IPS DF 4.7 (cell line): ENCODE data around the gene CIAO2B.
"Not testable (repeated sequence)": the region's sequence is repeated elsewhere in the genome, so short reads cannot be mapped to it uniquely, and the experiment has no call there.

Source experiments
- DNase-seq: peaks from one replicate; pipeline ENCODE4 v3.0.0-alpha.2; 2013; ENCODE audit warnings: low spot score; ENCODE audit errors: extremely low read depth

Gene CIAO2B

DNA sequence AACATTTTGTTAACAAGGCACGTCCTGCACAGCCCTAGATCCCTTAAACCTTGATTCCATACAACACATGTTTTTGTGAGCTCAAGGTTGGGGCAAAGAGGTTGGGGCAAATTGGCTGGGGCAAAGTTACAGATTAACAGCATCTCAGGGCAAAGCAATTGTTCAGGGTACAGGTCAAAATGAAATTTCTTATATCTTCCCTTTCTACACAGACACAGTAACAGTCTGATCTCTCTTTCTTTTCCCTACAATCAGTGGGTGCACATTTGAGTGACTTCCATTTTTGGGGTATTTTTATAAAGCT is 21.9 kb upstream of the CIAO2B start:
- not testable (repeated sequence) for DNase-seq

DNA sequence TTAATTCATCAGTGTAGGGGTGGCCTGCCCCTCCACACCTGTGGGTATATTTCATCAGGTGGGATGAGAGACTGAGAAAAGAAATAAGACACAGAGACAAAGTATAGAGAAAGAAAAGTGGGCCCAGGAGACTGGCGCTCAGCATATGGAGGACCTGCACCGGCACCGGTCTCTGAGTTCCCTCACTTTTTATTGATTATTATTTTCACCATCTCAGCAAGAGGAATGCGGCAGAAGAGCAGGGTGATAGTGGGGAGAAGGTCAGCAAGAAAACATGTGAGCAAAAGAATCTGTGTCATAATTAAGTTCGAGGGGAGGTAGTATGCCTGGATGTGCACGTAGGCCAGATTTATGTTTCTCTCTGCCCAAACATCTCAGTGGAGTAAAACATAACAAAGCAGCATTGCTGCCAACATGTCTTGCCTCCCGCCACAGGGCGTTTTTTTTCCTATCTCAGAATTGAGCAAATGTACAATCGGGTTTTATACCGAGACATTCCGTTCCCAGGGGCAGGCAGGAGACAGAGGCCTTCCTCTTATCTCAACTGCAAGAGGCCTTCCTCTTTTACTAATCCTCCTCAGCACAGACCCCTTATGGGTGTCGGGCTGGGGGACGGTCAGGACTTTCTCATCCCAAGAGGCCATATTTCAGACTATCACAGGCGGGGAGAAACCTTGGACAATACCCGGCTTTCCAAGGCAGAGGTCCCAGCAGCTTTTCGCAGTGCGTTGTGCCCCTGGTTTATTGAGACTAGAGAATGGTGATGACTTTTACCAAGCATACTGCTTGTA is 21.4 kb upstream of the CIAO2B start:
- DNase-seq = not testable (repeated sequence)

DNA sequence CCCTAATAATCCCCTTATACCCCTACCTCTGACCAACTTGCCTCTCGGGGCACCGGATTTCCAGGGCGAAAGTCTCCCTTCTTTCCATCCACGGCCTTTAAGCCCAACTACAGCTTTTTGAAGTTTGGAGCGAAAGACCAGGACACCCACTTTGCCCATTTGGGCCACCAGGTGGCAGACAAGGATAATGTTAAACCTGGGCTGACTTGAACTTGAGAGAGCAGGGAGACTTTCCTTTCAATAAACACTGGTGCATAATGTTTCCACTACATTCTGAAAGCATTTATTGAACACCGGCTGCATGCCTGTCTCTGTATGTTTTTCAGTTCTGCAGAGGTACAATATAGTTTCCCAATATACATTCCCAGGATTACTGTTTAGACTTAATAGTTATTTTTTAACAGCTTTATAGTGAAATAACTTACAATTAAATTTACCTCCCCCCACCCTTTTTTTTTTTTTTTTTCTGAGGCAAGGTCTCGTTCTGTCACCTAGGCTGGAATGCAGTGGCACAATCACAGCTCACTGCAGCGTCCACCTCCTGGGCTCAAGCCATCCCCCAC is 20.0 kb upstream of the CIAO2B start:
- peak; percentile 41 for DNase-seq

DNA sequence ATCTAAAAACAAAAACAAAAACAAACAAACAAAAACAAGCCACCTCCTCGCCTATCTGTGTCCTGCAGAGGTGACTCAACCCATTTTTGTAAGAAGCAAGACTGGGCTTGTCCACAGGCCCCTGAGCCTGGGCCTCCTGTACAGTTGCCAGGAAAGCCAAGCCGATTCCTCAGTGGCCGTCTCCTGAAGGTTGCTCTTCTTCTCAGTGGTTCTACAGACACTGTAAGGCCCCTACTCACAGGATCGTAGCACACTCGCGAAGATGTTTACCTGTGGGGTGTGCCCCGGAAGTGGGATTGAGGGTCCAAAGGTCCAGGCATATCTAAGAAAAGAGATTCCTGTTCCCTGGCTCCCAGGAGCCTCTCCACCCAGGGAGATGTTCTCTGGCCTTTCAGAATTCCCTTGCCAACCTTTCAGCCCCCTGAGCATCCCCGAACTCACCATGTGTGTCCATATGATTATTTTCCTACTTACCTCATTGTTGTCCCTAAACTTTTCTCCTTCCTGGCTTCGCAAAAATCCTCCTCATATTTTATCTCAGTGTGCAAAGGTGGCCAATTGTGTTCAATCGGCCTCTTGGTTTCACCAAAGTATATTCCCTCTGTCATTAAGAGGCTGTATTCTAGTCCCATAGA is 19.4 kb upstream of the CIAO2B start:
- DNase-seq = no peak

DNA sequence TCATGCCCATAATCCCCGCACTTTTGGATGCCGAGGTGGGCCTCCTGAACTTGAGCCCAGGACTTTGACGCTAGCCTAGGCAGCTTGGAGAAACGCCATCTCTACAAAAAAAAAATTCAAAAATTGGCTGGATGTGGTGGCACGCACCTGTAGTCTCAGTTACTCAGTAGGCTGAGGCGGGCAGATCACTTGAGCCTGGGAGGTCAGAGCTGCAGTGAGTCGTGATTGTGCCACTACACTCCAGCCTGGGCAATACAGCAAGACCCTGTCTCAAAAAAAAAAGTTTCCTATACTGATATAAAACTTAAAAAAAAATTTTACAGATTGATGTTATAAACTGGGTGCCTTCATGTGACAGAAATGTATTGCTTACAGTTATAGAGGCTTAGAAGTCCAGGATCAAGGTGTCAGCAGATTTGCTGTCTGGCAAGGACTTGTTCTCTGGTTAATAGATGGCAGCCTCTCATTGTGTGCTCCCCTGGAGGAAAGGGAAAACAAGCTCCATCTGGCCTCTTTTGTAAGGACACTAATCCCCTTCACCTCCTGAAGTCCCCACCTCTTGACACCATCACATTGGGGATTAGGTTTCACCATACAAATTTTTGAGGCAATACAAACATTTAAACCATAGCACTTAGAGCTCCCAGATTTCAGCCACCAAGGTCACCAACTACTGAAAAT is 18.4 kb upstream of the CIAO2B start:
- no peak for DNase-seq

DNA sequence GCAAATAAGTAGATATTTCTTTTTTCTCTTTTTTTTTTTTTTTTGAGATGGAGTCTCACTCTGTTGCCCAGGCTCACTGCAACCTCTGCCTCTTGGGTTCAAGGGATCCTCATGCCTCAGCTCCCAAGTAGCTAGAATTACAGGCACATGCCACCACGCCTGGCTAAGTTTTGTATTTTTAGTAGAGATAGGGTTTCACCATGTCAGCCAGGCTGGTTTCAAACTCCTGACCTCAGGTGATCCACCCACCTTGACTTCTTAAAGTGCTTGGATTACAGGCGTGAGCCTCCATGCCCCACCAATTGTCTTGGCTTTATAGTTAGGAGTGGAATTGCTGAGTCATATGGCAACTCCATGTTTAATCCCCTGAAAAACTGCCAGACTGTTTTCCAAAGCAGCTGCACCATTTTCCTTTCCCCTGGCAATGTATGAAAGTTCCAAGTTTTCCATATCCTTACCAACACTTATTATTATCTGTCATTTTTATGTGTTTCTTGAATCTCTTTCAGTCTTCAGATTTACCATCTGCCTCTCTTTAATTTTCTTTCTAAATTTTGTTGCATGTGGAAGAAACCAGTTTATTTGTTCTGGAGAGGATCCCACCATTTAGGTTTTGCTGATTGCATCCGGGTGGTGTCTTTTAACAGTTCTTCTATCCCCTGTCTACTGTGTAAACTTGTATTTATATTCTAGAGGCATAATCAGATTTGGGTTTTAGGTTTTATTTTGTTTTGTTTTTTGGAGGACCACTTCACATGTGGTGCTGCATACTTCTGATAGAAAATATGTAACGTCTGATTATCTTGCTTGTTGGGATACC is 17.0 kb upstream of the CIAO2B start:
- DNase-seq = no peak

DNA sequence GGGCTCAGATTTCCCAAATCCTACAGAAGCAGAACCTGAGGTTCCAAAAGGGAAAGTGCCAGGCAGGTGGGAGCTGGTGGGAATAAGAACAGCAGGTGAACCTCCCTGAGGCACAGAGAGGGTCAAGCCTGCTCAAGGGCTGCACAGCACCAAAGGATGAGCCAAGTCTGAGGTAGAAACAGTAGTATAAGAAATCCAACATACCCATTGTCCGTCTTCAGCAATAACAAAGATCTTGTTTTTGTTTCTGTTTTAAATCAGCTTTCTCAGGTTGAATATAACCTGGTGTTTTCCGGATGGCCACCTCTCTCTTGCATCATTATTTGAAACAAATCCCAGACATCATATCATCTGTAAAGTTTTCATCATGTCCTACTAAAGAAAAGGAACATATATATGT is 16.2 kb upstream of the CIAO2B start:
- no peak for DNase-seq

DNA sequence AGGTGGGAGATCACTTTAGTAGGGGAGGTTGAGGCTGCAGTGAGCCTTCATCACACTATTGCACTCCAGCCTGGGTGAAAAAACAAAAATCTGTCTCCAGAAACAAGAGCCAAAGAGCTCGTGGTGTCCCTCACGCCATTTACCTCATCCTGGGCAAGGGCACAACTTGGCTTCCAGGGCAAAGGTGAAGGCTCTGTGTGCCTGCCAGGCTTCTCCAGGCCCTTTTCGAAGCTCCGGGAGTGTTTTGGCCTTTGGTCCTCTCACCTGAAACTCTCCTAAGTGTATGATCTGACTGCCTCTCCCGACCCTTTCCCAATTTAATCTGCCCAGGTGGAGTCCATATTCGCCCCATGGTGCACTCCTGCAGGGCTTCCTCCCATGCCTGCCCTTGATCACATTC is 15.3 kb upstream of the CIAO2B start:
- DNase-seq = no peak

DNA sequence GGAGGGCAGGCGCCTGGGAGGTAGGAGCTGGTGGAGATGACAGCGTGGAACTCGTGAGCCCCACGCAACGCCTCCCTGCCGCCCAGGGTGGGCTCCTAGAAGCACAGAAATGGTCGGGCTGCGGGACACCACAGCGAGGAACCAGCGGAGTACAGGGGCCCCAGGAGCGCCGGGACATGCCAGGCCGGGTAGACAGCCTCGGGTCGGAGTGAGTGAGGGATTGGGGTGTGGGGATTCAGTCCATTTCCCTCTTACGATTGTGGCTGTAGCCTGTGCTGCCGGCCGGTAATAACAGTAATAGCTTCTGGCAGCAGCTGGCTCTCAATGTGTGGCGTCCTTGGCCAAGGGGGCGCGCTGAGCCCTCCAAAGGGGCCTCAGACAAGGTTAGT is 14.6 kb upstream of the CIAO2B start:
- DNase-seq = no peak

DNA sequence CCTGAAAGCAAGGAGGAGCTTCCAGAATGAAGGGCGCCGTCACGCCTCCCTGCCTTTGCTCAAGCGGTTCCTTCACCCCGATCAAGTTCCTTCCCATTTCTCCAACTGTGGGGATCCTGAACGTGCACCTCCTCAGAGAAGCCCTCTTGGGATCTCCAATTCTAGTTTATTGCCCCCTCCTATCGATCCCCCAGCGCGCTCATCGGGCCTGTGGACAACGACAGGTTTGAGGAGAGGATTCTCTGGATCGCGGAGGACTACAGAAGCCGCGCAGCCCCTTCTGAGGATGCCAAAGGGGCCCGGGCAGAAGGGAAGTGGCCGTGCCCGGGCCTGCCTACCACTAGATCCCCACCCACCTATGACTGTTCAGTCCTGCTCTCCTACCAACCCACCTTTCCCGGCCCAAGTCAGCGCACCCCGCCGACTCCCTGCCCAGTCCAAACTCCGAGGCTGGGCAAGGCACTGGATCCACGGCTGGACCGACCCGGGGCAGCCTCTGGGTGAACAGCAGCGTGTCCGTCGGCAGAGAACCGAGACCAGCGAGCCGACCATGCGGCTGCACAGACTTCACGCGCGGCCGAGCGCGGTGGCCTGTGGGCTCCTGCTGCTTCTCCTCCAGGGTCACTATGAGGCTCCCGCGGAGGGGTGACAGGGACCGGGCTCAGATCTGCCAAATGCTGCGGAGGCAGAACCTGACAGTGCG is 14.1 kb upstream of the CIAO2B start:
- DNase-seq = no peak

DNA sequence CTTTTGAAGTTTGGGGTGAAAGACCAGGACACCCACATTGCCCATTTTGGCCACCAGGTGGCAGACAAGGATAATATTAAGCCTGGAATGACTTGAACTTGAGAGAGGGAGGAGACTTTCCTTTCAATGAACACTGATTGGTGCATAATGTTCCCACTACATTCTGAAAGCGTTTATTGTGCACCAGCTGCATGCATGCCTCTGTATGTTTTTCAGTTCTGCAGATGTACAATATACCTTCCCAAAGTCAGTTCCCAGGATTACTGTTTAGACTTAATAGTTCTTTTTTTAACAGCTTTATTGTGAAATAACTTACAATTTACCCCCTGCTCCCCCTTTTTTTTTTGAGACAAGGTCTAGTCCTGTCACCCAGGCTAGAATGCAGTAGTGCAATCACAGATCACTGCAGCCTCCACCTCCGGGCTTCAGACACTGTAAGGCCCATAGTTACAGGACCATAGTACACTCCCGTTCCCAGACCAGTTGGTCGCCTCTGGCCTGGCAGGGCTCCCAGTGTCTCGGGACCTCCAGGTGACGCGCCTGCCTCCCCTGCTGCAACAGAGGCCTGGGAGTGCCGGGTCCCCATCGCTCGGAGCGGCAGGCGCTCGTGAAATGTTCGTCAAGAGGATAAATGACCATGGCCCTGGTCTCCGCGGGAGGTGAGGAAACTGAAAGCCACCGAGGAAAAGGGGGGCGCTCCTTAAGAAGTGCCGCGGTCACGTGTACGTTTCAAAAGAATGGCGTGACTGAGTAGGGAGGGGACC is 13.3 kb upstream of the CIAO2B start:
- peak; percentile 69 for DNase-seq

DNA sequence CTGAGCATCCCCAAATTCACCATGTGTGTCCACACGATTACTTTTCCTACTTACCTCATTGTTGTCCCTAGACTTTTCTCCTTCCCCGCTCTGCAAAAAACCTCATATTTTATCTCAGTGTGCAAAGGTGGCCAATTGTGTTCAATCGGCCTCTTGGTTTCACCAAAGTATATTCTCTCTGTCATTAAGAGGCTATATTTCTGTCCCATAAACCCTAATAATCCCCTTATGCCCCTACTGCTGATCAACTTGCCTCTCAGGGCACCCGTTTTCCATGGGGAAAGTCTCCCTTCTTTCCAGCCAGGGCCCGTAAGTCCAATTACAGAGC is 12.7 kb upstream of the CIAO2B start:
- DNase-seq = no peak

DNA sequence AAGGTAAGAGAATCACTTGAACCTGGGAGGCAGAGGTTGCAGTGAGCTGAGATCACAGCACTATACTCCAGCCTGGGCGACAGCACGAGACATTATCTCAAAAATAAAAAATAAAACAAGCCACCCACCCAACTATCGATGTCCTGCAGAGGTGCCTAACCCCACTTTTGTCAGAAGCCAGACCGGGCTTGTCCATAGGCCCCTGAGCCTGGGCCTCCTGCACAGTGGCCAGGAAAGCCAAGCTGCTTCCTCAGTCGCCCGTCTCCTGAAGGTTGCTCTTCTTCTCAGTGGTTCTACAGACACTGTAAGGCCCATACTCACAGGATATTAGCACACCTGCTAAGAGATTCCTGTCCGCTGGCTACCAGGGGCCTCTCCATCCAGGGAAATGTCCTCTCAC is 12.3 kb upstream of the CIAO2B start:
- DNase-seq = no peak

DNA sequence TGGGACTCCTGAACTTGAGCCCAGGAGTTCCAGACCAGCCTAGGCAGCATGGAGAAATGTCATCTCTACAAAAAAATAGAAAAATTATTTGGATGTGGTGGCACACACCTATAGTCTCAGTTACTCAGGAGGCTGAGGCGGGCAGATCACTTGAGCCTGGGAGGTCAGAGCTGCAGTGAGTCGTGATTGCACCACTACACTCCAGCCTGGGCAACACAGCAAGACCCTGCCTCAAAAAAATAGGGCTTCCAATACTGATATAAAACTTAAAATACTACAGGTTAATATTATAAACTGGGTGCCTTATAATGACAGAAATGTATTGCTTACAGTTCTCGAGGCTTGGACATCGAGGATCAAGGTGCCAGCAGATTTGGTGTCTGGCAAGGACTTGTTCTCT is 11.7 kb upstream of the CIAO2B start:
- DNase-seq = no peak

DNA sequence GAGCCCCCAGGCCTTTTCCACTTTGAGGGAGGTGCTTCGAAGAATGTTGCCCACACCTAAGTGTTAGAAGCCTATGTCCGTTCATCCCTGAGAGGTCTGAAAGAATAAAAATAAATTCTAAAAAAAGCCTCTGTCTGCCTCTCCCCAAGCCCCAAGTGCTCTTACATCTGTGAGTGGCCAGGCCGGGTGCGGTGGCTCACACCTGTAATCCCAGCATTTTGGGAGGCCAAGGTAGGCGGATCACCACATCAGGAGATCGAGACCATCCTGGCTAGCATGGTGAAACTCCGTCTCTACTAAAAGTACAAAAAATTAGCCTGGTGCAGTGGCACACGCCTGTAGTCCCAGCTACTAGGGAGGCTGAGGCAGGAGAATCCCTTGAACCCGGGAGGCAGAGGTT is 10.8 kb upstream of the CIAO2B start:
- not testable (repeated sequence) for DNase-seq

DNA sequence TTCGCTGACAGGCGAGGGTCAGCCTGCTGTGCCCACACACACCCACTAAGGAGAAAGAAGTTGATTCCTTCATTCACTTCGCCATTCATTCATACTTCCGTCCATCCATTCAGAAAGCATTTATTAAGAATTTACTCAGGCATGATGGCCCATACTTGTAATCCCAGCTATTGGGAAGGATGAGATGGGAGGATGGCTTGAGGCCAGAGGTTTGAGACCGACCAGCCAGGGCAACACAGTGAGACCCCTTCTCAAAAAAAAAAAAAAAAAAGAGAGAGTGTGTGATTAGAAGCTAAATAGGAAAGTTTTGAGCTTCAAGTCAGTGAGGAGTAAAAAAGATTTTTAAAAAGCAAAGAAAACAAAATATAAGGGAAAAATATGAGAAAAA is 9.8 kb upstream of the CIAO2B start:
- DNase-seq = no peak

DNA sequence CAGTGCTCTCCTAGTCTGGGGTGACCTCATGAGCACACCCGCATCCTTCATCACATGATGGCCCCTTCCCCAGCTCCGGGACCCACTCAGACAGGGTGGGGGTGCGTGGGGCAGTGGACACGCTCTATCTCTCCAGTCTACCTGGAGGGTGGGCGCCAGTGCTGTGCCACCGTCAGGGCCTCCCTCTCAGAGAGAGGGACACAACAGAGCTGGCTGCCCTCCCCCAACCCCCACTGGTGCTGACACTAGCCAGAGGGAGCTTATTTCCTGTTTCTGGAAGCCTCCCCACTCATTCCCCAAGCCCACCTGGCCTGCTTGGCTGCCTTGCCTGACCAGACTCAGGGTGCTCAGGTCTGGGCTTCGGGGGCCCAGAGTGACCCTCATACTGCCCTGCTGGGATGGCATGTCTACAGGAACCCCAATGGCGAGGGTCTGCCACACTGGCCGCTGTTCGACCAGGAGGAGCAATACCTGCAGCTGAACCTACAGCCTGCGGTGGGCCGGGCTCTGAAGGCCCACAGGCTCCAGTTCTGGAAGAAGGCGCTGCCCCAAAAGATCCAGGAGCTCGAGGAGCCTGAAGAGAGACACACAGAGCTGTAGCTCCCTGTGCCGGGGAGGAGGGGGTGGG is 9.3 kb upstream of the CIAO2B start:
- no peak for DNase-seq

DNA sequence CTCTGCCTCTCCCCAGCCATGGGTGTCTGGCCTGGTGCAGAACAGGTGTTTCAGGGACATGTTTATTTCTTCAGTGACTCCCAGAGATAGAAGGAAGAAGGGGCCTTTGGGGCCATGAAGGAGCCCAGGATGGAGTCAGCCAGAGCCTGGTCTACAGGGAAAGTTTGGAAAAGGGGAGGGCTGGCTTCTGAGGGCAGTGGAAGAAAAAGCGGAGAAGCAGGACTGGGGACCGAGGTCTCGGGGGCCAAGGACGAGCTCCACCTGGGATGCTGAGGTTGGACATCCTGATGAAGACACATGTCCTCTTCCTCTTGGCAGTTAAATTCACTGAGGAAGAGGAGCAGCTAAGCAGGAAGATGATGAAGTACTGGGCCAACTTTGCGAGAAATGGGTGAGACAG is 8.8 kb upstream of the CIAO2B start:
- no peak for DNase-seq

DNA sequence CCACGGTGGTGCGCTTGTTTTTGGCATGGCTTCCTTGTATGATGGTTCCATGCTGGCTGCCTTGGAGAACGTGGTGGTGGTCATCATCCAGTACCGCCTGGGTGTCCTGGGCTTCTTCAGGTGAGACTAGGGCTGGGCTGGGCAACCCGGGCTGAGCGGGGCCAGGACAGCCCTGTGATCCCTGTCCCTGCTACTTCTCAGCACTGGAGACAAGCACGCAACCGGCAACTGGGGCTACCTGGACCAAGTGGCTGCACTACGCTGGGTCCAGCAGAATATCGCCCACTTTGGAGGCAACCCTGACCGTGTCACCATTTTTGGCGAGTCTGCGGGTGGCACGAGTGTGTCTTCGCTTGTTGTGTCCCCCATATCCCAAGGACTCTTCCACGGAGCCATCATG is 6.0 kb upstream of the CIAO2B start:
- no peak for DNase-seq

DNA sequence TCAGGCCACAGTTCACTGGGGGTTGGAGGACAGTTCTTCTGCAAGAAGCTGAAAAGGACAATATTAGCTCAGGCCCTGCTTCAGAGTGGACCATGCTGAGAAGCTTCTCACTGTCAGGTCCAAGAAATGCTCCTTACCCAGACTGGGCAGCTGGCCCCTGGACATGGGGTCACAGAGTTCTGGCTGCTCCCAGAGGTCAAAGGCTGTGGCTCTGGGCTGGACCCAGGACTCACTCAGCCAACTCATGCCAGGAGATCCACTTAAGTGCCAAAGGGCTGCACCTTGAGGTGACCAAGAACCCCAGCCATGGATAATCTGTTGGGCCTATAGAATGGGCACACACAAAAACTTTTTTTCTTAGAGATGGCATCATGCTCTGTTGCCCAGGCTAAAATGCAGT is 5.2 kb upstream of the CIAO2B start:
- no peak for DNase-seq
